ENCODE data around the gene RMRP. TPM values are rescaled to one million over a fixed set of nuclear protein-coding genes. Genes with fewer than 3 reads are reported as not detected.

RMRP gene
- total RNA-seq, 1 donor from 2014 or later, result 35,708 TPM

GRCh38 chr9:35690614-35691333 is 33.0 kb upstream of the RMRP start:
- H3K27me3 Mint-ChIP-seq (ENCODE audit: unreplicated experiment), result peaks cover 6% of the 10 kb centered on the region
- peak; percentile 62 for DNase-seq
- H3K27ac Mint-ChIP-seq (ENCODE audit: unreplicated experiment), result peak overlapping the region; percentile 43
- H3K9me3 Mint-ChIP-seq (ENCODE audit: unreplicated experiment), result peaks cover 12% of the 10 kb centered on the region
- no peaks in the 10 kb centered on the region for H3K36me3 Mint-ChIP-seq (ENCODE audit: unreplicated experiment)
- peaks cover 29% of the 10 kb centered on the region for H3K4me1 Mint-ChIP-seq (ENCODE audit: low read depth, unreplicated experiment)
- H3K4me3 Mint-ChIP-seq (ENCODE audit: unreplicated experiment), result peak overlapping the region; percentile 87
- TF ChIP-seq CTCF (IDR thresholded peaks at IDR 0.05; ENCODE audit: partially characterized antibody, unreplicated experiment), result no peak

- Mint-ChIP-seq H3K4me1 (ENCODE audit: low read depth, unreplicated experiment) (peaks cover 30% of the 10 kb centered on the region), H3K27me3 (ENCODE audit: unreplicated experiment) (peaks cover 6% of the 10 kb centered on the region), H3K4me3 (ENCODE audit: unreplicated experiment) (peak overlapping the region; percentile 81), H3K27ac (ENCODE audit: unreplicated experiment) (no peak overlapping the region), H3K9me3 (ENCODE audit: unreplicated experiment) (peaks cover 12% of the 10 kb centered on the region), H3K36me3 (ENCODE audit: unreplicated experiment) (no peaks in the 10 kb centered on the region)
- no peak for TF ChIP-seq CTCF (IDR thresholded peaks at IDR 0.05; ENCODE audit: partially characterized antibody, unreplicated experiment)
- no peak for DNase-seq
These were observed 32.4 kb upstream of the RMRP start for GRCh38 chr9:35690294-35690613.

- Mint-ChIP-seq H3K27ac (ENCODE audit: unreplicated experiment) (peak within 1 kb of the TSS; percentile 78), H3K4me1 (ENCODE audit: low read depth, unreplicated experiment) (peaks cover 30% of the 10 kb centered on the region), H3K36me3 (ENCODE audit: unreplicated experiment) (no peaks in the 10 kb centered on the region), H3K27me3 (ENCODE audit: unreplicated experiment) (peaks cover 6% of the 10 kb centered on the region), H3K4me3 (ENCODE audit: unreplicated experiment) (peak within 1 kb of the TSS; percentile 92), H3K9me3 (ENCODE audit: unreplicated experiment) (peaks cover 12% of the 10 kb centered on the region)
- DNase-seq, result peak; percentile 69
- no peak for TF ChIP-seq CTCF (IDR thresholded peaks at IDR 0.05; ENCODE audit: partially characterized antibody, unreplicated experiment)
These were observed 31.9 kb upstream of the RMRP start, which contains the start of gene TPM2 for GRCh38 chr9:35689542-35690293. Gene TPM2, minus strand, starts transcription at chr9:35689925. Its CDS starts 108 bp downstream, at chr9:35689817.

GRCh38 chr9:35688558-35689541 is 31.0 kb upstream of the RMRP start:
- peaks cover 12% of the 10 kb centered on the region for H3K9me3 Mint-ChIP-seq (ENCODE audit: unreplicated experiment)
- no peak for TF ChIP-seq CTCF (IDR thresholded peaks at IDR 0.05; ENCODE audit: partially characterized antibody, unreplicated experiment)
- peaks cover 30% of the 10 kb centered on the region for H3K4me1 Mint-ChIP-seq (ENCODE audit: low read depth, unreplicated experiment)
- peaks cover 6% of the 10 kb centered on the region for H3K27me3 Mint-ChIP-seq (ENCODE audit: unreplicated experiment)
- H3K27ac Mint-ChIP-seq (ENCODE audit: unreplicated experiment), result peak overlapping the region; percentile 78
- peak overlapping the region; percentile 92 for H3K4me3 Mint-ChIP-seq (ENCODE audit: unreplicated experiment)
- no peaks in the 10 kb centered on the region for H3K36me3 Mint-ChIP-seq (ENCODE audit: unreplicated experiment)
- DNase-seq, result no peak

Data from glutamatergic neuron (in vitro differentiated cells).